H9 (cell line): ENCODE results near the gene SOCS3. TPM values are rescaled to one million over a fixed set of nuclear protein-coding genes. Genes with fewer than 3 reads are reported as not detected.
A peak's percentile ranks its signal among the peaks of the same experiment; 100 is the strongest.

Source experiments
- DNase-seq: peaks from one replicate; pipeline ENCODE4 v3.0.0-alpha.2; 2017
- H2AFZ ChIP-seq: one replicate; pipeline ENCODE4 v1.6.1; 2013; ENCODE audit warnings: mild to moderate bottlenecking, low read length, control low read depth, moderate library complexity
- H2AK5ac ChIP-seq: 2 replicates; pipeline ENCODE4 v1.6.1; 2013; ENCODE audit warnings: low read length, control low read depth, mixed read lengths; ENCODE audit not compliant: insufficient read length
- H2BK120ac ChIP-seq: one replicate; pipeline ENCODE4 v1.6.1; 2013; ENCODE audit warnings: low read depth, mild to moderate bottlenecking, low read length, control low read depth, inconsistent platforms; ENCODE audit not compliant: poor library complexity, severe bottlenecking
- H2BK12ac ChIP-seq: 2 replicates; pipeline ENCODE4 v1.6.1; 2013; ENCODE audit warnings: low read length, control low read depth, mixed read lengths, low read depth; ENCODE audit not compliant: insufficient read length
- H2BK15ac ChIP-seq: 2 replicates; pipeline ENCODE4 v1.6.1; 2013; ENCODE audit warnings: low read depth, low read length, control low read depth
- H2BK20ac ChIP-seq: one replicate; pipeline ENCODE4 v1.6.1; 2013; ENCODE audit warnings: low read depth, mild to moderate bottlenecking, low read length, control low read depth, inconsistent platforms; ENCODE audit not compliant: poor library complexity, severe bottlenecking
- H2BK5ac ChIP-seq: 2 replicates; pipeline ENCODE4 v1.6.1; 2013; ENCODE audit warnings: low read length, control low read depth, mixed read lengths; ENCODE audit not compliant: insufficient read length
- H3K14ac ChIP-seq: 2 replicates; pipeline ENCODE4 v1.6.1; 2013; ENCODE audit warnings: low read length, control low read depth; ENCODE audit not compliant: insufficient read depth
- H3K18ac ChIP-seq: 2 replicates; pipeline ENCODE4 v1.6.1; 2013; ENCODE audit warnings: low read depth, mild to moderate bottlenecking, mixed read lengths, low read length, control low read depth; ENCODE audit not compliant: insufficient read length
- H3K23ac ChIP-seq: 2 replicates; pipeline ENCODE4 v1.6.1; 2013; ENCODE audit warnings: low read length, control low read depth, mixed read lengths, low read depth; ENCODE audit not compliant: insufficient read length
- H3K23me2 ChIP-seq: 2 replicates; pipeline ENCODE4 v1.6.1; 2013; ENCODE audit warnings: low read depth, mild to moderate bottlenecking, mixed read lengths, low read length, control low read depth; ENCODE audit not compliant: insufficient read length, poor library complexity, severe bottlenecking
- H3K27ac ChIP-seq: 2 replicates; pipeline ENCODE4 v1.5.1; 2013; ENCODE audit warnings: low read length, control low read depth, mixed read lengths, low read depth; ENCODE audit not compliant: insufficient read length
- H3K27me3 ChIP-seq: 2 replicates; pipeline ENCODE4 v1.6.1; 2013; ENCODE audit warnings: low read length, control low read depth, inconsistent platforms; ENCODE audit not compliant: insufficient read depth
- H3K4ac ChIP-seq: 2 replicates; pipeline ENCODE4 v1.6.1; 2013; ENCODE audit warnings: low read depth, mild to moderate bottlenecking, control low read depth, inconsistent platforms, low read length, moderate library complexity
- H3K4me1 ChIP-seq: 2 replicates; pipeline ENCODE4 v1.6.1; 2013; ENCODE audit warnings: low read length, control low read depth, inconsistent platforms; ENCODE audit not compliant: insufficient read depth
- H3K4me2 ChIP-seq: 2 replicates; pipeline ENCODE4 v1.6.1; 2013; ENCODE audit warnings: low read length, control low read depth, mixed read lengths; ENCODE audit not compliant: insufficient read length, insufficient read depth
- H3K56ac ChIP-seq: 2 replicates; pipeline ENCODE4 v1.6.1; 2013; ENCODE audit warnings: low read depth, mild to moderate bottlenecking, mixed read lengths, low read length, control low read depth; ENCODE audit not compliant: insufficient read length
- H3K79me1 ChIP-seq: 2 replicates; pipeline ENCODE4 v1.6.1; 2013; ENCODE audit warnings: low read depth, mild to moderate bottlenecking, moderate library complexity, low read length, control low read depth, inconsistent platforms; ENCODE audit not compliant: insufficient read depth, poor library complexity, severe bottlenecking
- H3K79me2 ChIP-seq: 2 replicates; pipeline ENCODE4 v1.6.1; 2013; ENCODE audit warnings: low read length, control low read depth, inconsistent platforms; ENCODE audit not compliant: insufficient read depth
- H3K9ac ChIP-seq: 2 replicates; pipeline ENCODE4 v1.6.1; 2013; ENCODE audit warnings: low read length, control low read depth, mixed read lengths; ENCODE audit not compliant: insufficient read length; ENCODE audit errors: extremely low read depth
- H3K9me3 ChIP-seq: one replicate; pipeline ENCODE4 v1.6.1; 2013; ENCODE audit warnings: low read depth, low read length, inconsistent platforms; ENCODE audit not compliant: control insufficient read depth
- H3T11ph ChIP-seq: one replicate; pipeline ENCODE4 v1.6.1; 2013; ENCODE audit warnings: mild to moderate bottlenecking, low read length, control low read depth, inconsistent platforms
- H4K20me1 ChIP-seq: one replicate; pipeline ENCODE4 v1.6.1; 2013; ENCODE audit not compliant: control insufficient read depth, insufficient read length, insufficient read depth
- H4K5ac ChIP-seq: 2 replicates; pipeline ENCODE4 v1.6.1; 2013; ENCODE audit warnings: low read depth, mild to moderate bottlenecking, mixed read lengths, low read length, control low read depth; ENCODE audit not compliant: insufficient read length
- H4K8ac ChIP-seq: replicated peaks from 2 replicates; pipeline ENCODE4 v1.6.1; 2013; ENCODE audit warnings: low read length, control low read depth, mixed read lengths, low read depth; ENCODE audit not compliant: insufficient read length
- H4K91ac ChIP-seq: 2 replicates; pipeline ENCODE4 v1.6.1; 2013; ENCODE audit warnings: low read depth, mild to moderate bottlenecking, moderate library complexity, mixed read lengths, low read length, control low read depth; ENCODE audit not compliant: insufficient read length
- H3K27ac Mint-ChIP-seq, 3 experiments: 2 replicates in 2 of 3; 3 replicates in 1 of 3; pipeline ENCODE4 v1.8.0; 2020 to 2021; ENCODE audit warnings: mixed read lengths in 3 of 3, mild to moderate bottlenecking in 1 of 3, moderate library complexity in 1 of 3
- H3K27me3 Mint-ChIP-seq: 2 replicates; pipeline ENCODE4 v1.8.0; 2021; ENCODE audit warnings: low read depth, mild to moderate bottlenecking, moderate library complexity, mixed read lengths
- H3K36me3 Mint-ChIP-seq, 3 experiments: 2 replicates in 2 of 3; 3 replicates in 1 of 3; pipeline ENCODE4 v1.8.0; 2020 to 2021; ENCODE audit warnings: low read depth in 3 of 3, mixed read lengths in 3 of 3; ENCODE audit not compliant: insufficient read depth in 1 of 3
- H3K4me1 Mint-ChIP-seq, 2 experiments: 2 replicates each; pipeline ENCODE4 v1.8.0; 2020; ENCODE audit warnings: mixed read lengths in 2 of 2
- H3K4me3 Mint-ChIP-seq, 2 experiments: 2 replicates in 1 of 2; 3 replicates in 1 of 2; pipeline ENCODE4 v1.8.0; 2020 to 2021; ENCODE audit warnings: mild to moderate bottlenecking in 2 of 2, mixed read lengths in 2 of 2, moderate library complexity in 1 of 2
- H3K9me3 Mint-ChIP-seq, 2 experiments: 2 replicates in 1 of 2; 3 replicates in 1 of 2; pipeline ENCODE4 v1.8.0; 2020; ENCODE audit warnings: mild to moderate bottlenecking in 2 of 2, mixed read lengths in 2 of 2, moderate library complexity in 1 of 2
- WGBS: extraction: QIAGEN DNeasy Blood & Tissue Kit; methylation state at CpG from one replicate; pipeline ENCODE4 v1.1.7; 2013; ENCODE audit warnings: missing lambda C conversion rate, low lambda C conversion rate, mixed read lengths; ENCODE audit not compliant: insufficient read length; ENCODE audit errors: extremely low coverage; 5-methylcytosine and 5-hydroxymethylcytosine counted together
- total RNA-seq: library from RNA; stranded (reverse); gene quantifications from 2 replicates; pipeline ENCODE4 v1.2.1, GENCODE V29; 2021
- TF ChIP-seq, protein P1 (sequence below): fragments of 200-600 bp; sonication (generic); conservative IDR thresholded peaks from 3 replicates; pipeline ENCODE4 v1.8.0; 2021; ENCODE audit warnings: antibody characterized with exemption, mild to moderate bottlenecking

SOCS3 gene
- total RNA-seq, 1 experiment from 2014 or later: 9.5 TPM

DNA sequence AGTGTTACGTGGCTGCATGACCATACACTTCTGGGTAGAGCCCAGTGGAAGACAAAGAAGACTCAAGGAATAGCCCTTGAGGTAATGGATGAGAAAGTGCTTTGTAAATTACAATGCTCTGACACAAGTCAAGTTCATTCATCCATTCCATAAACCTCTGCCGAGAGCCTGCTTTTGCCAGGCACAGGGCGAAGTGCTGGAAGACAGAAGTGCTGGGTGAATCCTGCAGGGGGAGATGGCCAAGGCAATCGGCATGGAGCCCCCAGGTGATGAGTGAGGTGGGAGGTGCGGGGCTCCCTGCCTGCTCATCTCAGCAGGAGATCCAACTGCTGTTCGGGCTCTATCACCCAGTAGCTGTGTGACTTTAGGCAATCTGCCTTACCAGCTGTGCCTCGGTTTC, 2.8 kb upstream of the SOCS3 start:
- TF ChIP-seq, protein P1, sequence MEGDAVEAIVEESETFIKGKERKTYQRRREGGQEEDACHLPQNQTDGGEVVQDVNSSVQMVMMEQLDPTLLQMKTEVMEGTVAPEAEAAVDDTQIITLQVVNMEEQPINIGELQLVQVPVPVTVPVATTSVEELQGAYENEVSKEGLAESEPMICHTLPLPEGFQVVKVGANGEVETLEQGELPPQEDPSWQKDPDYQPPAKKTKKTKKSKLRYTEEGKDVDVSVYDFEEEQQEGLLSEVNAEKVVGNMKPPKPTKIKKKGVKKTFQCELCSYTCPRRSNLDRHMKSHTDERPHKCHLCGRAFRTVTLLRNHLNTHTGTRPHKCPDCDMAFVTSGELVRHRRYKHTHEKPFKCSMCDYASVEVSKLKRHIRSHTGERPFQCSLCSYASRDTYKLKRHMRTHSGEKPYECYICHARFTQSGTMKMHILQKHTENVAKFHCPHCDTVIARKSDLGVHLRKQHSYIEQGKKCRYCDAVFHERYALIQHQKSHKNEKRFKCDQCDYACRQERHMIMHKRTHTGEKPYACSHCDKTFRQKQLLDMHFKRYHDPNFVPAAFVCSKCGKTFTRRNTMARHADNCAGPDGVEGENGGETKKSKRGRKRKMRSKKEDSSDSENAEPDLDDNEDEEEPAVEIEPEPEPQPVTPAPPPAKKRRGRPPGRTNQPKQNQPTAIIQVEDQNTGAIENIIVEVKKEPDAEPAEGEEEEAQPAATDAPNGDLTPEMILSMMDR: peak; percentile 60
- peak; percentile 62 for DNase-seq
- Histone ChIP-seq H3K4ac (no peak overlapping the region), H2BK5ac (no peak overlapping the region), H4K8ac (no peak overlapping the region), H2AK5ac (no peak overlapping the region), H3T11ph (no peak overlapping the region), H3K4me2 (no peak overlapping the region), H3K27me3 (no peaks in the 10 kb centered on the region; the same call in 1 of the 2 replicates), H3K79me2 (peaks cover 11% of the 10 kb centered on the region; the same call in 1 of the 2 replicates), H2BK15ac (no peak overlapping the region), H2AFZ (no peak overlapping the region), H3K9ac (no peak overlapping the region), H3K9me3 (no peaks in the 10 kb centered on the region), H3K4me1 (peaks cover 15% of the 10 kb centered on the region; the same call in 1 of the 2 replicates), H3K14ac (no peak overlapping the region), H2BK20ac (no peak overlapping the region), H4K5ac (no peak overlapping the region), H3K56ac (no peak overlapping the region), H3K23me2 (peaks cover 19% of the 10 kb centered on the region), H3K18ac (no peak overlapping the region), H2BK120ac (no peak overlapping the region), H2BK12ac (no peak overlapping the region), H3K27ac (no peak overlapping the region), H4K91ac (no peak overlapping the region), H3K23ac (no peak overlapping the region), H4K20me1 (no peaks in the 10 kb centered on the region), H3K79me1 (no peaks in the 10 kb centered on the region)
- Mint-ChIP-seq H3K4me1 (peaks cover 66 to 70% of the 10 kb centered on the region in 2 experiments), H3K9me3 (no peaks in the 10 kb centered on the region; a peak in 2 of 5 replicates), H3K36me3 (peaks cover 5 to 11% (median 10%) of the 10 kb centered on the region in 3 experiments; a peak in 6 of 7 replicates), H3K27ac (peak overlapping the region in 1 of 3 experiments; percentile 39; a peak in 2 of 7 replicates), H3K27me3 (peaks cover 33% of the 10 kb centered on the region), H3K4me3 (no peak overlapping the region)
- no CpG with 5 or more reads among the region's 7 CpGs for WGBS
